T-helper 2 cell treated with Interferon-gamma antibody and Interleukin-4, amounts not matched to agents 100 ng/mL and 5 ng/mL, for 36 hours (primary cell): ENCODE data around the gene CDR2. TPM values are rescaled to one million over a fixed set of nuclear protein-coding genes. Genes with fewer than 3 reads are reported as not detected.
"Not testable (repeated sequence)": the region's sequence is repeated elsewhere in the genome, so short reads cannot be mapped to it uniquely, and the experiment has no call there.

Experiments
- intact Hi-C: fragments of 100-400 bp; cut with micrococcal nuclease; formaldehyde crosslinking; loops from one replicate; pipeline ENCODE4 v1.15.1; 2023
- total RNA-seq: library from RNA; stranded (reverse); gene quantifications from 2 replicates; pipeline ENCODE4 v1.2.3, GENCODE V29; 2022

The CDR2 gene
- total RNA-seq, 1 donor from 2014 or later = 45.9 TPM

DNA sequence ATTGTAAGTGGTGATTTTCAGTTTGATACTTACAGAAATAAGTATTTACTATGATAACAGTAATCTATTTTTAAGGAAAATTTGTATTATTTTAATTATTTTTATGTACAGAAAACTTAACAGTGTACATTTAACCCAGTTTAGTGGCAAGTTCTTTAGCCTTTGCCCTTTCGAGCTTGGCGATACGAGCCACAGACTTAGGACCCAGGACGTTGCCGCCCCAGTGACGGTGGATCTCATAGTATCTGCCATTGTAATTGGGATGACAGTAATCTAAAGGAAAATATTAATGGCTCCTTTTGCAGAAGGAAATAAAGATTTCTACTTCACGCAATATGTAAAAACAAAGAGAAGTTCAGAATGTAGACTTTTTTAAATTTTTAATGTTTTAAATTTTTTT is 5.2 kb upstream of the CDR2 start:
- intact Hi-C loops = no loop called here

DNA sequence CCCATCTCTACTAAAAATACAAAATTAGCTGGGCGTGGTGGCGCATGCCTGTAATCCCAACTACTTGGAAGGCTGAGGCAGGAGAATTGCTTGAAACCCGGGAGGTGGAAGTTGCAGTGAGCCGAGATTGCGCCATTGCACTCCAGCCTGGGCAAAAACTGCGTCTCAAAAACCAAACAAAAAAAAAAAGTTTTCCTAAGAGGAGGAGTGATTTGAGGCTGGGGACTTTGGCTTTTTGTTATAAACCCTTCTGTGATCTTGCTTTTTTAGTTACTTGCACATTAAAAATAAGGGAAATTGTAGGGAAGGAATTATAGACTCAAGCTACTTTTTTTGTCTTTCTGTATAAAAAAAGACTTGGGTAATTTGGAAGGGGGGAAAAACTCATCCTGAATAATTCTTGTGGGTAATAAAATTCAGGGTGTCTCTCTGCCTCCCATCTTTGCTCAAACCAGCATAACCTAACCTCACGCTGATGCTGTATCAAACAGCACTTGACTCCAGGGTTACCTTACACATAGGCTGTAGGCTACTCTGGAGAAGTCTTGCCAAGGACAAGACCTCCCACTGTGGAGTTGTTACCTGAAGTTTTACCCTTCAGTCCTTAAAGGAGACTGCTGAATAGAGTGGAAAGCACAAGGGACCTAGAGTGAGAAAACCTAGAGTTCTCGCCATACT is 1.7 kb upstream of the CDR2 start:
- intact Hi-C loops = no loop called here

DNA sequence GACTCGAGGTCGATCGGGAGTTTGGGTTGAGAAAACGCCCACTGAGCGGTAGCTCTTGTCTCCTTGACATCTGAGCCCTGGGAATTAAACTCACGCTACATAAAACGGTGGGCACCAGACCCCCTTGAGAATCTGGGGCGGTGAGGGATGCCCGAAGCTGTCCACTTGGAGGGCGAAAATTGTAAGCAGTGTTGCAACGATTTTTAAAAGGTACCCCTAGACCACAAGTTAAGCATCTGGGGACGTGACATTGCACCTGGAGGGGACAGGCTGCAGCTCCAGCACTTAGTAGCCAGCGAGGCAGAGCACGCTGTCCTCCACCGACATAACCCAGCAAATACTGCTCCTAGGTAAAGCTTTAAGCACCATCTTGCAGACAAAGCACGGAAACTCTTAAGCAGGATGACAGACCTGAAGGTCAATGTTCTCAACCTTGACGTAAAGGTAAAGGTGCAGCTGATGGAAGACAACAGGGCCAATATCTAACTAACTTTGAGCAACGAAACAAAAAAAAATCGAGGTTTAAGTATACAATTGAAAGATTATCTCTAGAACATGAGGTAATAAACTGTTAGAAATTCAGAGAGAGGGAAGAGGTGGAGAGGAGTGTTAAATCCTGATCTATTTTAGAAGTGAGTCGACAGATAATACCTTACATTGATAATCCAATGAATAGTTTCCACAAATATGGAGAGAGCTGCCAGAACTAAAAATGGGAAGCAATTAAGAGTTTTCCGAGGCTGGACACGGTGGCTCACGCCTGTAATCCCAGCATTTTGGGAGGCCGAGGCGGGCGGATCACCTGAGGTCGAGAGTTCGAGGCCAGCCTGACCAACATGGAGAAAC is 921 bp upstream of the CDR2 start:
- intact Hi-C loops = no loop called here

DNA sequence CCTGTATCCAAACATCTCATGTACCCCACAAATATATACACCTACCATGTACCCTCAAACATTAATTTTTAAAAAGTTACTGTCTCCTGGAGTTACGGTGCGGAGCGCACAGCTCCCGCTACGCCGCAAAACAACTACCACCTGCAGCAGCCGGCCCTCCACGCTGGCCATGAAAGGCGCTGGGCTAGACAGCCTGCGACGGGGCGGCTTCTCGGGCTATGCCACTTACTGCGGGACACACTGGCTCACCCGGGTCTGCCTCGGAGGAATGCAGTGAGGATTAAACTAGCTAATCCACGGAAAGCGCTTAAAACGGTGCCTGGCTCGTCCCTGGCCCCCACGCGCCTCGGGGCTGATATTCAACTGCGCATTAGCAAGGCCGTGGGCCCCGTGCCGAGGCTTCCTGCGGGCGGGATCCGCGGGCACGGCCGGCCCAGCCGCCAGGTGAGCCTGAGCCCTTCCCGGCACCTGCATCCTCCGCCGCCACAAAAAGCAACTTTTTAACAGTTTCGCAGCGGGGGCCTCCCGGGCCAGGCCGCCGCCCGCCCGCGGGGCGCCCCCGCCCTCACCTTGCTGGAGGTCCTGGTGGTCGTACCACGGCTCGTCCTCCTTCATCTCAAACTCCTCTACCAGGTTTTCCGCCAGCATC is 633 bp downstream of the CDR2 start:
- intact Hi-C loops = loop anchor here (1.0 to 5.0 kb wide), 6 partner anchors 15 to 183 kb away; partner anchors contain the start of gene POLR3E

DNA sequence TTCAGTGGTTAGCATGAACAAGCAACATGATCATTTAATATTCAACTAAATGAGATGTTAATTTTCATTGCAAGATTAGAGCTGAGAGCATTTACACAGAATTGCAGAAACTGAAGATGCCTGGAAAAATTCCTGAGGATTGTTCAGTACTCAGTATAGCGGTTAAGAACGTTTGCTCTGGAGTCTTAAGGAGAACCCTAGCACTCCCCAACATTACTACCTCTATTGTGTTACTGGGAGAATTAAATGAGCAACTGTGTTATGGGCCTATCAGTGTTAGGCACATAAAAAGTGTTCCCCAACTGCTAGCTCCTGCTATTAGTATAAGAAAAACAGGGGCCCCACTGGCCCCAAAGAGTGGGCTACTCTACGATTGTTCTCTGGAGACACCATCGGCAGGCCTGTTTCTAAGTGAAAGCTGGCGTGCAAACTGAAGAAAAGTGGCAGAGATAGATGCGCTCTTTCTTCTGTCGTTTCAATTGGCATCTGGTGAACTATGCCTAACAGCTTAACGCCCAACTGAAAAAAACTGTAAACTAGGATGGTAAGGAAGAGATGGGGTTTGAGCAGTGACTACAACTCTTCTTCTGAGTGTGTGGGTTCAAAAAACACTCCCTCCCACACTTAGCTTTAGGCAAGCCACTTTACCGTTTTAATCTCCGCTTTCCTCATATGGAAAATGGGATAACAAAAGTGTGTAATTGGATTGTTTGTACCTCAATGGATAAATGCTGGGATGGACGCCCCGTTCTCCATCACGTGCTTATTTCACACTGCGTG is 1.3 kb downstream of the CDR2 start:
- intact Hi-C loops = loop anchor here (5.0 kb wide), 1 partner anchor 36 kb away; no protein-coding TSS in a partner anchor

DNA sequence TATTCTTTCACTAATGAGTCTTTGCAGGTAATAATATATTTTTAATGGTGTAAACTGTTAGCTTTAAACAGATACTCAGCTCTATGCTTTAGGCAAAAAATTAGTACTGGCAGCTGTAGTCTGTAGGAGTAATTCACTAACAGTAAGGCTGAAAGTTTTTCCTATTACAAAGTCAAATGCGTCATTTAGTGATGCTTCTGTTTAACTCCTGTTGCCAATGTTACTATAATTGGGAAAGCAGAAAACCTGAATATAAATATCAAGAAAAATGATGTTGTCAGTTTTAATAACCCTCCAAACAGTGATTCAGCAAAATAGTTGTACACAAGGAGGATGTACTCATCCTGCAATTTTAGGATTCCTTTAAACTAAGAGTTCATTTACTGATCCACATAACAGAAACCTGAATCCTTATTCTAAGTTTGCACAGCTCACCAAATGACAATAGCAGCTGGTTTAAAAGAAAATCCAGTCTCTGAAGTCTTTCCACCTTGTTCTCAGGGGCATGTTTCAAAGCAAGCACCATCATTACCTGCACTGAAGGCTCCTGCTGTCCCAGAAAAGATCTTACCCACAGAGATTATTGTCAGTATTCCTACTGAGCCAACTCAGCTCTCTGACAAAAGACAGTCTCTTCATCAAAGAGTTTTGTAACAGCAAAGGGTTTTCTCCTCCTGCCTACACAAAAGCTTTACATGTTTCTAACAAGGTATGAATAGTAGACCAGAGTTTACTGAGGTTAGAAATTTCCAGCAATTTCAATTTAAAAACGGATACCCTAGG is 4.2 kb downstream of the CDR2 start:
- intact Hi-C loops = loop anchor here (5.0 kb wide), 1 partner anchor 33 kb away; no protein-coding TSS in a partner anchor

DNA sequence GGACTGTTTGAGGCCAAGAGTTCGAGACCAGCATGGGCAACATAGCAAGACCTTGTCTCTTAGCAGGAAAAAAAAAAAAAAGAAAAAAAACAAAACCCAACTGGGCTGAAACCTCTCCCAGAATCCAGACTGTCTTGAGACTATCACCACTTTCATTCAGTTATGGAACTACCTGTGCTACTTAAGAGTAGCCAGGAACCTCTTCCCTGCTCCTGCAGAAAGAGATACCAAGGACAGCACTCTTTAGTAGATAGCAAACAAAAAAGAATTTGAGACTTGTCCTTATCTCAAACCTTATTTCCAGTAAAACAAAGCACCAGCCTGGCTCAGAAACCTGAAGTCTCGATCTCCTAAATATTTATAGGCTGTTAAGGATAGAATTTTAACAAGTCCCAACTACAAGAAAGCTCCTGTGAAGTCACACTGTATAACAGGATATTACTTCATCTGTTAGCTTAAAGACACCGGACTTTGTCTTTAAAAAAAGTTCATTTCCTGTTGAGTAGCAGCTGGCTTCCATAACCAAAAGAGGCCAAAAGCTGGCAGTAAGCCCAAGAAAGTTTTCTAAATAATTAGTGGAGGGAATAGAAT is 5.1 kb downstream of the CDR2 start:
- intact Hi-C loops = loop anchor here (1.0 kb wide), 1 partner anchor 11 kb away; no protein-coding TSS in a partner anchor

DNA sequence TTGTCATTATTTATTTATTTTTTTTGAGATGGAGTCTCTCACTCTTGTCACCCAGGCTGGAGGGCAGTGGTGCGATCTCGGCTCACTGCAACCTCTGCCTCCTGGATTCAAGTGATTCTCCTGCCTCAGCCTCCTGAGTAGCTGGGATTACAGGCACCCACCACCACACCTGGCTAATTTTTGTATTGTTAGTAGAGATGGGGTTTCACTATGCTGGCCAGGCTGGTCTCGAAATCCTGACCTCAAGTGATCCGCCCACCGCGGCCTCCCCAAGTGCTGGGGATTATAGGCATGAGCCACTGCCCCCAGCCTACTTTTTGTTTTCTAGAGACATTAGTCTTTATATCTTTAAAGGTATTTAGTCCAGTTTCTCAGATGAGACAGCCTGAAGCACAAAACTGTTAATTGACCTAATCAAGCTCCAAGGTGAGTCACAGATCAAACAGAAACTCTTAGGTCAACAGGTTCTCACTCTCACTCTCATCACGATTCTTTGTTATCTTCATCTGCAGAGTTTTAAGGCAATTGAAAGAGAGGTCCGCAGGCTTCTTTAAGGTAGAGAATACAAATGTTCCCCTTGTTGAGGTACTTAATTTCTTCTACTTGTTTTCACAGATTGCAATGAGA is 6.1 kb downstream of the CDR2 start:
- intact Hi-C loops = not testable (repeated sequence)

DNA sequence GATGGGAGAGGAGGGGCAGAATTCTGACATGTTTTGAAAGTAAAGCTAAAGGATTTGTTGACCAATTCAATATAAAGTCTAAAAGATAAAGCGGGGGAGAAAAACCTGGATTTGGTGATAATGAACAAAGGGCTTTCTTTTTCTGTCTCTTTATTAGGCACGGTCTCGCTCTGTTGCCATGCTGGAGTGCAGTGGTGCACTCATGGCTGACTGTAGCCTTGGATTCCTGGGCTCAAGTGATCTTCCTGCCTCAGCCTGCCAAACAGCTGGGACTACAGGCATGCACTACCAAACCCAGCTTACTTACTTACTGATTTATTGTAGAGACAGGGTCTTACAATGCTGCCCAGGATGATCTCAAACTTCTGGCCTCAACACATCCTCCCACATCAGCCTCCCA is 7.5 kb downstream of the CDR2 start:
- intact Hi-C loops = no loop called here

DNA sequence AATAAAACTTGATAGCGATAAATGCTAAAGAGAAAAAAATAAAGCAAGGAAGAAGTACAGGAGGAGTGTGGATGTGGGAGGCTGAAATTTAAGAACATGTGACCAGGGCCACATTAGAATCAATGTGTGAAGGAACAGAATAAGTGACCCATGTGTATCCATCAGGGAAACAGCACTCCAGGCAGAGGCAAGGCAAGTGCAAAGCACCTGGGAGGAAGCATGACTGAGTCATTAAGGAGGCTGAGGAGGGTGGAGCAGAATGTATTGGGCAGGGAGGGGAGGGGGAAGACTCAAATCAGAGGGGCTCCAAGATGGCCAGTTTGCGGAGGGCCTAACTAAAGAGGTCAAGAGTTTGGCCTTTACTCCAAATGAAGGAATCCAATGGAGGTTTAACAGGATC is 8.0 kb downstream of the CDR2 start:
- intact Hi-C loops = no loop called here

DNA sequence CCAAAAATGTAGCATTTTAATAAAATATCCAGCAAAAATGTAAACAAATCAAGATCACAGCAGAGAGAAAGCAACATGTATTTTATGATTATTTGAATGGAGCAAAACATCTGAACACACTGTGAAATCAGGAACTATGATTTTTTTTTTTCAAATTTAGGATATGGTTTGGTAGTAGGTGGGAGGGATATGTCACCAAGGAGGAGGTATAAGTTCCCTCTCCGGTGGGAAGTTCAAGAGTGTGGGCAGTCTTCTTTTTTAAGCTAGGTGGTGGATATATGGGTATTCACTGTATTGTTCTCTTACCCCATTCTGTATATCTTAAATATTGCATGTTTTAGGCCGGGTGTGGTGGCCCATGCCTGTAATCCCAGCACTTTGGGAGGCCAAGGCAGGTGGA is 10.2 kb downstream of the CDR2 start:
- intact Hi-C loops = no loop called here

DNA sequence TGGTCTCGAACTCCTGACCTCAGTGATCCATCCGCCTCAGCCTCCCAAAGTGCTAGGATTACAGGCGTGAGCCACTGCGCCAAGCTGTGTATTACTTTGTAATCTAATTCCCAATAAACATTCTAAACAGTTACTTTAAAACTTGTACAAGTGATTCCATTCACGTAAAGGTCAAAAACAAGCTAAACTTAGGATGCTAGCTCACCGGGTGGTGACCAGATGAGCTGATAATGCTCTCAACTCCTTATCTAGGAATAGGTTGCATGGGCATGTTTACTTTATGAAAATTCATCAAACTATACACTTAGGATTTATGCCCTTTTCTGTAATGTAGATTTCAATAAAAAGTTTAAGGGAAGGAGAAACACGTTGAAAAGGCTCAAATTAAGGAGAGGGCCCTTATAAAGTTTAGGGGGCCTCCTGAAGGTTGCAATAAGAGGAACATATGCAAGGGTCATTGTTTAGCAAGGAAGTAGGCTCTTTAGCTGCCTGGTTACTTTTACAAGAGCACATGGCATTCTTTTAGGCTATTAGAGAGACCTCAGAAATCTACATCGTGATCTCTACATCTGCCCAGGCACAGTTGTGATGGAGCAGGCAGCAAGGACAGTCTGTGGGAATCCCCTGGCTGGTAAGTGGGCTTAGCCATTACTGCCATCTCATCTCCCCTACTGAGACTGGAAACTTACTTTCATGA is 13.3 kb downstream of the CDR2 start:
- intact Hi-C loops = no loop called here

DNA sequence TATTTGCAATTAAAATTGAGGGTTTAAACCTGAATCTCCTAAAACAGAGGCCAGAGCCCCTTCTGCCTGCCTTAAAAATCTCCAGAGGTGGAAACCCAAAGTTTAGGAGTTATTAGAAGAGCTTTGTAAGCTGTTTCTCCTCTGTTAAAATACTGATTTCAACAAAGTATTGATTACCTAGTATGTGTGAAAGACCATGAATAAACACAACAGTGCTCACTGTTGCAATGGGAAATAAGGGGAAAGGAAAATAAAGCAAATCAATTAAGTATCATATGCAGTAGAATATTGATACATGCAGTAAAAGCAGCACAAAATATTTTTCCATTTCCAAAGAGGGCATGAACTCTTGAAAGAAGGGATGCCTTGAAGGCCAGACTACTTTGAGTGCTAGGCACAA is 14.7 kb downstream of the CDR2 start:
- intact Hi-C loops = no loop called here

DNA sequence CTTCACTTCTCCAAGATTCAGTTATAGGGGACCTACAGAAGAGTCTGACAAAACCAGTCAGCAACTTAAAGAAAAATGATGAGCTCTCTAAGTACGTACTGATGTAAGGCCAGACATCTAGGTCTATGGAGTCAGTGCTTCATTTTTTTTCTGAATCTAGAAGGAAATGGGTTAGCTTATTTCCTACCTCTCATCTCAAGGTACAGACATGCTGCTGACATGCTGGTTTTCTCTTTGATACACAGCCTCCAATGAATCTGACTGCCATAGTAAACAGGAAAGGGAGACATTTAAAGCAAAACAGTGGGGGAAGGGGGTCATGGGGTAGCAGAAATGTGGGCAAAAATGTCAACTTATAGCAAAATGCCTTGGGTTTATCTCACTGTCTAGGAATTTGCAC is 16.4 kb downstream of the CDR2 start:
- intact Hi-C loops = loop anchor here (1.0 kb wide), 2 partner anchors 11 to 16 kb away; partner anchors contain the start of gene CDR2

DNA sequence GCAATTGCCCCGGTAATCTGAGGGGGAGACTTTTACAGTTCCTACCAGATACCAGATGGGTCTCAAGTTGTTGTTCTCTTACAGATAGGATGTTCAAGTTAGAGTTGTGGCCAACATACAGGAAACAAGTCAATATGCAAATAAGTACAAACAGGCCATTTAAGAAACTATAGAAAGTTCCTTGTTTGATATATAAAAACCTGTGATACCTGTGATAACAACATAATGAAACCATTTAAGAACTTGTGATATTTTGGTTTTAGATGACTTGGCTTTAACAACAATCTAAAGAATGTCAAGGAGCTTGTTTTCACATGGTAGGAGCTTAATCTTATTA is 16.8 kb downstream of the CDR2 start:
- intact Hi-C loops = no loop called here

DNA sequence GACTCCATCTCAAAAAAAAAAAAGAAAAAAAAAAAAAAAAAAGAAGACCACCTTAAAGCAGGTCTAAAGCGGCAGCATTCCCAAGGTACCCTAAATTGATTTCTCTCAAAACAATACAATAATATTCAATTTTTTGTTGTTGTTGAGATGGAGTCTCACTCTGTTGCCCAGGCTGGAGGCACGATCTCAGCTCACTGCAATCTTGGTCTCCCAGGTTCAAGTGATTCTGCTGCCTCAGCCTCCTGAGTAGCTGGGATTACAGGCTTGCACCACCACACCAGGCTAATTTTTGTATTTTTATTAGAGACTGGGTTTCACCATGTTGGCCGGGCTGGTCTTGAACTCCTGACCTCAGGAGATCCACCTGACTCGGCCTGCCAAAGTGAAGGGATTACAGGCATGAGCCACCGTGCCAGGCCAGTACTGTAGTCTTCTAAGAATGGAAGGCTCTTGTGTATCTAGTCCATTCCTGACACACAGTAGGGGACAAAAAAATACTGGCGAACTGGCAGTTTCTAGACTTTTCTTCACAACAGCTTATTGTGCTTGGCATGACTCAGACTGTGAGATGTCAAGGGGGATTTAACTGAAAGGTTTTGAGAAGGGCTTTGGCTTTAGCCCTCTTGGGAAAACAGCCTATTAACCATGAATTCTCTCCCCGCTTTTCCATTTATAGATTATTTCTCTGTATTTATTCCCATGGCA is 17.3 kb downstream of the CDR2 start:
- intact Hi-C loops = no loop called here

DNA sequence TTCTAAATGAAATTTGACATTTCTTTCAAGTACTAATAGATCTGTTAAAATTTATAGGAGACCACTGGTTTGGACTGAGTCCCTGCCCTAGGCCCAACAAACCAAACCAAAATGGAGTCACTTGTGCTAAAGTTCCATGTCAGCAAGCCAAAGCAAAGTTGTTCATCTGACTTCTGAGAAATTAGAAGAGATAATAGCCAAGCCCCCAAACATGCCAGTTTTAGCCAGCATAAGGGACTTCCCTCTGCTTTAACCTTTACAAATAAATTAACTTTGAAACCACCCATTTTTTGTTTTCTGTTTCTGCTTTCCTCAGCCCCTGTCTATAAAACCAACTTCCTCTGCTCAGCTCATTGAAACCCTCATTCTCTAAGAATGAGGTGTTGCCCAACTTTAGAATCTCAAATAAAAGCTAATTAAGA is 18.9 kb downstream of the CDR2 start:
- intact Hi-C loops = no loop called here

DNA sequence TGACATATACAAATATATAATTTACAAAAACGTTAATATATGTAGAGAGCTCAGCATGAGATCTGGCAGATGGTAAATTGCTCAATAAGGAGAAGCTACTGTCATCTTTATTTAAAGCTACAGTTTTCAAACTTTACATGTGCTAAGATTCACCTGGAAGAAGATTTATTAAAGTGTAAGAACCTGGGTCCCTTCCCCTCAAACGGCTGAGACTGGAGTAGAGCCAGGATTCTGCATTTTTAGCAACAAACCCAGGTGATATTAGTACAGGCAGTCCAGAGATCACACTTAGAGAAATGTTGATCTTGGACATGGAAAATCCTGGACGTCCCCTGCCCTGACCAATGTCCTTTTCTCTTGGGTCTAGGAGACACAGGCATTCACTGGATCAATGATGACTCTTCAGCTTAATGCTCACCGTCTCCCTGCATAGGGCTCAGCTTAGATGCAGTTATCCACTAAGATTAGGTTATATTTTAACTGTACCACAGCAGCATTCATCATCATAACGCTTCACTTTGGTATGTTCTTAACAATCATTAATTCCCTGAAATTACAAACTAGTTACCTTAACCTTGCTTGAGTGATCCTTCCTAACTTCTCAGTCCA is 20.4 kb downstream of the CDR2 start:
- intact Hi-C loops = no loop called here
